OCI-LY3 (cell line): Measurements from ENCODE around the gene PIP4K2C.

Source experiments
- H2AFZ ChIP-seq: fragments of 200-600, 300-600 bp; shearing (Covaris generic); 2 replicates; pipeline ENCODE4 v1.6.0; 2014; ENCODE audit warnings: antibody characterized with exemption, low read depth, low read length
- H3K27ac ChIP-seq: fragments of 200-600, 300-600 bp; sonication (generic); 2 replicates; pipeline ENCODE4 v1.5.1; 2014; ENCODE audit warnings: mild to moderate bottlenecking, low read length, moderate library complexity, mixed read lengths
- H3K27me3 ChIP-seq: fragments of 200-600, 300-600 bp; sonication (generic); 2 replicates; pipeline ENCODE4 v1.6.1; 2014; ENCODE audit warnings: low read depth, low read length, mixed read lengths
- H3K36me3 ChIP-seq: fragments of 200-600, 300-600 bp; sonication (generic); replicated peaks from 2 replicates; pipeline ENCODE3; 2014; ENCODE audit warnings: low read depth, low read length, mixed read lengths
- H3K4me1 ChIP-seq: fragments of 300-600, 200-600 bp; sonication (generic); 2 replicates; pipeline ENCODE4 v1.6.1; 2014; ENCODE audit warnings: low read length, mixed read lengths
- H3K4me2 ChIP-seq: fragments of 200-600, 300-600 bp; sonication (generic); 2 replicates; pipeline ENCODE4 v1.6.1; 2014; ENCODE audit warnings: low read length, mixed read lengths
- H3K4me3 ChIP-seq: fragments of 300-600, 200-600 bp; sonication (generic); 2 replicates; pipeline ENCODE4 v1.5.1; 2014; ENCODE audit warnings: antibody characterized with exemption, mild to moderate bottlenecking, low read length, moderate library complexity
- H3K79me2 ChIP-seq: fragments of 300-600, 200-600 bp; shearing (Covaris generic); 2 replicates; pipeline ENCODE4 v1.6.1; 2014; ENCODE audit warnings: mild to moderate bottlenecking, low read length, mixed read lengths
- H3K9ac ChIP-seq: fragments of 300-600, 200-600 bp; shearing (Covaris generic); 2 replicates; pipeline ENCODE4 v1.6.0; 2014; ENCODE audit warnings: mild to moderate bottlenecking, low read length, moderate library complexity
- H3K9me3 ChIP-seq: fragments of 200-600, 300-600 bp; shearing (Covaris generic); 2 replicates; pipeline ENCODE4 v1.6.1; 2014; ENCODE audit warnings: low read length, mixed read lengths; ENCODE audit not compliant: insufficient read depth
- H4K20me1 ChIP-seq: fragments of 200-600, 300-600 bp; sonication (generic); 2 replicates; pipeline ENCODE4 v1.6.1; 2016; ENCODE audit warnings: low read length, mixed read lengths; ENCODE audit not compliant: insufficient read depth
- EZH2phosphoT487 ChIP-seq: fragments of 200-600 bp; shearing (Covaris generic); IDR thresholded peaks from 2 replicates; pipeline ENCODE4 v1.6.1; 2018; ENCODE audit warnings: antibody characterized with exemption, mixed run types, low read depth
- TF ChIP-seq, protein P1 (sequence below): fragments of 200-600, 300-600 bp; sonication (generic); IDR thresholded peaks from 2 replicates; pipeline ENCODE4 v1.5.1; 2014; ENCODE audit warnings: antibody characterized with exemption, low read length, low read depth

PIP4K2C gene

DNA sequence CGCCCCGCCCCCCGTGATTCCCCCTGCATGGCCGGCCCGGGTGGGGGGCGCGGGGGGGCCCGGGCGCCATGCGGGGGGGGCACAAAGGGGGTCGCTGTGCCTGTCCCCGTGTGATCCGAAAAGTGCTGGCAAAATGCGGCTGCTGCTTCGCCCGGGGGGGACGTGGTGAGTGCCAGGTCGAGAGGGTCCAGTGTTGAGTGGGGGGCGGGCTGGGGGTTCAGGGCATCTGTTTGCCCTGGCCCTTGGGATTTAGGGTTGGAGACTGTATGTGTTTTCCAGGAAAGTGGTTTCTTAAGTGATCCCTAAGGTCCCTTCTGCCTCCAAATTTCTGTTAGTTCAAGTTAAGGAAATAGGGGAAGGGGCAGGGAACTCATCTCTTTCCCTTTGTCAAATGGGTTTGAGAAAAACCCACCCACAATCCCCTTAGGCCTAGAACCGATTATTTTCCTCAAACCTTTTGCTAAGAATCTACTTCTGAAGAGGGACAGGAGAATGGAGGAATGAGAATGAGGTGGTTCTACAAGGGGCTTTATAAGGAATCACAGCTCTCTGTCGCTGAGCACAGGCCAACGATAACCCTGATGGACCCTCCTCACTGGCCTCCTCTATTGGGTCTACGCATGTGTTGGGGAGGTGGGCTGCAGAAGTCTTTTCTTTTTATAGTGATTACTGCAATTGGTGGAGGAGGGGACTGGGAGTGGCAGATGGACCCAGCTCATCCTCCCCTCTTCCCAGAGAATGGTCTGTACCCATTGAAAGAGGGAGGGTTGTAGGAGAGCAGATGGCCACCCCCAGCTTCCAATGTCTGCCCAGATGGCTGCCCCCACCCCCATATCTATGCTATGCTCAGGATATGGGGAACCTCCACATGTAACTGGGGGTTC, 21.1 kb downstream of the PIP4K2C start:
- no peaks in the 10 kb centered on the region for H3K79me2 ChIP-seq
- no peak for TF ChIP-seq EZH2phosphoT487
- TF ChIP-seq, protein P1, sequence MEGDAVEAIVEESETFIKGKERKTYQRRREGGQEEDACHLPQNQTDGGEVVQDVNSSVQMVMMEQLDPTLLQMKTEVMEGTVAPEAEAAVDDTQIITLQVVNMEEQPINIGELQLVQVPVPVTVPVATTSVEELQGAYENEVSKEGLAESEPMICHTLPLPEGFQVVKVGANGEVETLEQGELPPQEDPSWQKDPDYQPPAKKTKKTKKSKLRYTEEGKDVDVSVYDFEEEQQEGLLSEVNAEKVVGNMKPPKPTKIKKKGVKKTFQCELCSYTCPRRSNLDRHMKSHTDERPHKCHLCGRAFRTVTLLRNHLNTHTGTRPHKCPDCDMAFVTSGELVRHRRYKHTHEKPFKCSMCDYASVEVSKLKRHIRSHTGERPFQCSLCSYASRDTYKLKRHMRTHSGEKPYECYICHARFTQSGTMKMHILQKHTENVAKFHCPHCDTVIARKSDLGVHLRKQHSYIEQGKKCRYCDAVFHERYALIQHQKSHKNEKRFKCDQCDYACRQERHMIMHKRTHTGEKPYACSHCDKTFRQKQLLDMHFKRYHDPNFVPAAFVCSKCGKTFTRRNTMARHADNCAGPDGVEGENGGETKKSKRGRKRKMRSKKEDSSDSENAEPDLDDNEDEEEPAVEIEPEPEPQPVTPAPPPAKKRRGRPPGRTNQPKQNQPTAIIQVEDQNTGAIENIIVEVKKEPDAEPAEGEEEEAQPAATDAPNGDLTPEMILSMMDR, result no peak
- H3K36me3 ChIP-seq, result peaks cover 8% of the 10 kb centered on the region
- H3K9ac ChIP-seq, result peak overlapping the region; percentile 87
- no peak overlapping the region for H2AFZ ChIP-seq
- H3K4me2 ChIP-seq, result peak overlapping the region; percentile 88
- no peak overlapping the region for H3K27ac ChIP-seq
- peak overlapping the region; percentile 95 for H3K4me3 ChIP-seq
- no peaks in the 10 kb centered on the region for H3K27me3 ChIP-seq
- H3K4me1 ChIP-seq, result peaks cover 28% of the 10 kb centered on the region
- no peaks in the 10 kb centered on the region for H4K20me1 ChIP-seq
- no peaks in the 10 kb centered on the region for H3K9me3 ChIP-seq

GRCh38 chr12:57612711-57613426, 21.9 kb downstream of the PIP4K2C start:
- peaks cover 28% of the 10 kb centered on the region for H3K4me1 ChIP-seq
- H2AFZ ChIP-seq, result no peak overlapping the region
- H3K4me3 ChIP-seq, result no peak overlapping the region
- H3K27me3 ChIP-seq, result no peaks in the 10 kb centered on the region
- no peak overlapping the region for H3K9ac ChIP-seq
- H3K27ac ChIP-seq, result no peak overlapping the region
- no peaks in the 10 kb centered on the region for H3K9me3 ChIP-seq
- TF ChIP-seq EZH2phosphoT487, result no peak
- TF ChIP-seq, protein P1, result no peak
- no peaks in the 10 kb centered on the region for H3K79me2 ChIP-seq
- peaks cover 8% of the 10 kb centered on the region for H3K36me3 ChIP-seq
- no peak overlapping the region for H3K4me2 ChIP-seq
- H4K20me1 ChIP-seq, result no peaks in the 10 kb centered on the region

DNA sequence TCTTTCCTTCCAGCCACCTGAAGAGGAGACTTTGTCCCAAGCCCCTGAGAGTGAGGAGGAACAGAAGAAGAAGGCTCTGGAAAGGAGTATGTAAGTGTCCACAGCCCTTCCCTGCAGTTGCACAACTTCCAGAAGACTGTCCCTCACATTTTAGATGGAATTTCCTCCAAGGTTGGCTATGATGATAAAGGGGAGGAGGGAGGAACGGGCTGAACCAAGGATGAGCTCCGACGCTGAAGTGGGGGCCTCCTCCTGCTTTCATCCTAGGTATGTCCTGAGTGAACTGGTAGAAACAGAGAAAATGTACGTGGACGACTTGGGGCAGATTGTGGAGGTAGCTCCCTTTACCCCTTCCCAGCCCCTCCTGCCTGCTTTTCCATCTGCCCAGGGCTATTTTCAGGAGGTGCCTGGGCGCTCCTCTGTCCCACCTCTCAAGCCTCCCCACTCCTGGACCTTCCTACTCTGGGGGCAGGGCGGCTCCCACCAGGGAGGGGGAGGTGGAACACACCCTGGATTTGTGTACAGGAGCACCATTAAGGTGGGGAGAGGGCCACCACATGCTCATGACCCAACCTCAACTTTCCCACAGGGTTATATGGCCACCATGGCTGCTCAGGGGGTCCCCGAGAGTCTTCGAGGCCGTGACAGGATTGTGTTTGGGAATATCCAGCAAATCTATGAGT, 22.6 kb downstream of the PIP4K2C start:
- H3K9me3 ChIP-seq, result no peaks in the 10 kb centered on the region
- H3K27me3 ChIP-seq, result no peaks in the 10 kb centered on the region
- H4K20me1 ChIP-seq, result no peaks in the 10 kb centered on the region
- H3K27ac ChIP-seq, result no peak overlapping the region
- H2AFZ ChIP-seq, result no peak overlapping the region
- H3K36me3 ChIP-seq, result peaks cover 8% of the 10 kb centered on the region
- peaks cover 28% of the 10 kb centered on the region for H3K4me1 ChIP-seq
- H3K4me3 ChIP-seq, result peak overlapping the region; percentile 26
- H3K79me2 ChIP-seq, result no peaks in the 10 kb centered on the region
- H3K4me2 ChIP-seq, result peak overlapping the region; percentile 56
- H3K9ac ChIP-seq, result no peak overlapping the region
- TF ChIP-seq, protein P1, result no peak
